GM23338 (cell line): ENCODE results near the gene MPEG1. TPM values are rescaled to one million over a fixed set of nuclear protein-coding genes. Genes with fewer than 3 reads are reported as not detected.

Experiments
- ATAC-seq: fragments of 200-7000 bp; cut with Tn5 transposase; 3 replicates; pipeline ENCODE4 v1.9.1; 2020
- DNase-seq: peaks from one replicate; pipeline ENCODE4 v3.0.0-alpha.2; 2015; ENCODE audit warnings: low spot score
- H2AFZ ChIP-seq: fragments of 200-600 bp; sonication (generic); 2 replicates; pipeline ENCODE4 v1.8.0; 2016; ENCODE audit warnings: antibody characterized with exemption, mild to moderate bottlenecking, moderate library complexity
- H3F3A ChIP-seq: fragments of 200-600 bp; sonication (generic); replicated peaks from 2 replicates; pipeline ENCODE4 v1.8.0; 2017; ENCODE audit warnings: antibody characterized with exemption, mixed run types, low read depth
- H3K27ac ChIP-seq: fragments of 200-600 bp; sonication (generic); 2 replicates; pipeline ENCODE4 v1.6.1; 2016; ENCODE audit warnings: low read depth
- H3K27me3 ChIP-seq: fragments of 200-600 bp; sonication (generic); 2 replicates; pipeline ENCODE4 v1.8.0; 2016; ENCODE audit warnings: mild to moderate bottlenecking, mixed run types, moderate library complexity; ENCODE audit not compliant: insufficient read depth
- H3K36me3 ChIP-seq: fragments of 200-600 bp; sonication (generic); 2 replicates; pipeline ENCODE4 v1.8.0; 2016; ENCODE audit warnings: mild to moderate bottlenecking; ENCODE audit not compliant: insufficient read depth
- H3K4me1 ChIP-seq: fragments of 200-600 bp; sonication (generic); 2 replicates; pipeline ENCODE4 v1.8.0; 2016; ENCODE audit warnings: mild to moderate bottlenecking, moderate library complexity; ENCODE audit not compliant: insufficient read depth
- H3K4me2 ChIP-seq: fragments of 200-600 bp; sonication (generic); 2 replicates; pipeline ENCODE4 v1.7.1; 2017; ENCODE audit warnings: mixed run types
- H3K4me3 ChIP-seq: fragments of 200-600 bp; sonication (generic); 2 replicates; pipeline ENCODE4 v1.6.1; 2016; ENCODE audit warnings: mixed run types
- H3K79me2 ChIP-seq: fragments of 200-600 bp; sonication (generic); replicated peaks from 2 replicates; pipeline ENCODE4 v1.8.0; 2017; ENCODE audit warnings: mild to moderate bottlenecking; ENCODE audit not compliant: insufficient read depth
- H3K9me2 ChIP-seq: fragments of 200-600 bp; sonication (generic); 2 replicates; pipeline ENCODE4 v1.8.0; 2017; ENCODE audit not compliant: insufficient read depth
- H4K20me1 ChIP-seq: fragments of 200-600 bp; sonication (generic); replicated peaks from 2 replicates; pipeline ENCODE4 v1.8.0; 2017; ENCODE audit warnings: mild to moderate bottlenecking; ENCODE audit not compliant: insufficient read depth
- H3K27ac Mint-ChIP-seq: 2 replicates; pipeline ENCODE4 v1.8.0; 2020; ENCODE audit warnings: inconsistent platforms, mild to moderate bottlenecking, moderate library complexity, mixed read lengths
- H3K27me3 Mint-ChIP-seq: 3 replicates; pipeline ENCODE4 v1.8.0; 2022; ENCODE audit warnings: low read depth, mild to moderate bottlenecking, moderate library complexity, mixed read lengths, inconsistent platforms; ENCODE audit not compliant: insufficient read depth, poor library complexity
- H3K36me3 Mint-ChIP-seq: 3 replicates; pipeline ENCODE4 v1.8.0; 2021; ENCODE audit warnings: low read depth, mild to moderate bottlenecking, inconsistent platforms, moderate library complexity, mixed read lengths
- H3K4me1 Mint-ChIP-seq: 3 replicates; pipeline ENCODE4 v1.8.0; 2020; ENCODE audit warnings: mild to moderate bottlenecking, inconsistent platforms, mixed read lengths
- H3K4me3 Mint-ChIP-seq: 3 replicates; pipeline ENCODE4 v1.8.0; 2021; ENCODE audit warnings: moderate library complexity, mild to moderate bottlenecking, inconsistent platforms, mixed read lengths
- H3K9me3 Mint-ChIP-seq: 3 replicates; pipeline ENCODE4 v1.8.0; 2020; ENCODE audit warnings: moderate library complexity, mild to moderate bottlenecking, inconsistent platforms, mixed read lengths
- CREB1 ChIP-seq: fragments of 250-450 bp; sonication (Bioruptor Pico); IDR thresholded peaks from 2 replicates; pipeline ENCODE4 v1.5.0; 2020; ENCODE audit warnings: low read depth, mild to moderate bottlenecking, moderate library complexity
- EZH2 ChIP-seq: fragments of 200-600 bp; sonication (generic); IDR thresholded peaks from one replicate; pipeline ENCODE4 v1.8.0; 2017; ENCODE audit warnings: antibody characterized with exemption, mild to moderate bottlenecking, low read depth; ENCODE audit not compliant: unreplicated experiment
- EZH2phosphoT487 ChIP-seq: fragments of 200-600 bp; sonication (generic); IDR thresholded peaks from one replicate; pipeline ENCODE4 v1.8.1; 2018; ENCODE audit warnings: antibody characterized with exemption; ENCODE audit not compliant: unreplicated experiment
- JUNB ChIP-seq: IDR thresholded peaks from one replicate; pipeline ENCODE4 v1.6.1; 2016; ENCODE audit warnings: antibody characterized with exemption; ENCODE audit not compliant: unreplicated experiment
- NANOG ChIP-seq: IDR thresholded peaks from 2 replicates; pipeline ENCODE4 v1.6.1; 2016; ENCODE audit warnings: antibody characterized with exemption, borderline replicate concordance
- STAT1 ChIP-seq: IDR thresholded peaks from one replicate; pipeline ENCODE4 v1.6.1; 2016; ENCODE audit warnings: antibody characterized with exemption; ENCODE audit not compliant: unreplicated experiment
- ZNF114 ChIP-seq: fragments of 250-450 bp; sonication (Bioruptor Pico); IDR thresholded peaks from 2 replicates; pipeline ENCODE4 v1.5.0; 2020; ENCODE audit warnings: mild to moderate bottlenecking, moderate library complexity
- ZNF331 ChIP-seq: fragments of 250-450 bp; sonication (Bioruptor Pico); IDR thresholded peaks from 2 replicates; pipeline ENCODE4 v1.5.0; 2020; ENCODE audit warnings: low read depth, mild to moderate bottlenecking, moderate library complexity
- polyA plus RNA-seq: library from polyadenylated mRNA; unstranded; fragments of >200 nt; fragmentation: Nextera tagmentation; extraction: Ambion mirVana; gene quantifications from 2 replicates; pipeline ENCODE4 v1.2.1, GENCODE V29; 2016
- total RNA-seq: library from RNA; depleted of rRNA; stranded (reverse); fragments of >200 nt; shearing (Covaris generic); gene quantifications from 2 replicates; pipeline ENCODE4 v1.2.3, GENCODE V29; 2014
- TF ChIP-seq, protein P1 (sequence below): IDR thresholded peaks from one replicate; pipeline ENCODE4 v1.6.1; 2018; ENCODE audit warnings: antibody characterized with exemption; ENCODE audit not compliant: unreplicated experiment
- TF ChIP-seq, protein P2 (sequence below): fragments of 250-450 bp; sonication (Bioruptor Pico); IDR thresholded peaks from 2 replicates; pipeline ENCODE4 v1.5.0; 2020; ENCODE audit warnings: mild to moderate bottlenecking, moderate library complexity
- TF ChIP-seq, protein P3 (sequence below), 2 experiments: fragments of 200-600 bp in 1 of 2; sonication (generic) in 1 of 2; conservative IDR thresholded peaks; 2 replicates each; pipeline versions ENCODE4 v1.5.1 to v1.6.1; 2016 to 2017; ENCODE audit warnings: antibody characterized with exemption in 2 of 2, low read depth in 2 of 2, mild to moderate bottlenecking in 2 of 2, moderate library complexity in 1 of 2

The MPEG1 gene
- total and polyA plus RNA-seq, 2 experiments from 2014 or later: not detected

DNA sequence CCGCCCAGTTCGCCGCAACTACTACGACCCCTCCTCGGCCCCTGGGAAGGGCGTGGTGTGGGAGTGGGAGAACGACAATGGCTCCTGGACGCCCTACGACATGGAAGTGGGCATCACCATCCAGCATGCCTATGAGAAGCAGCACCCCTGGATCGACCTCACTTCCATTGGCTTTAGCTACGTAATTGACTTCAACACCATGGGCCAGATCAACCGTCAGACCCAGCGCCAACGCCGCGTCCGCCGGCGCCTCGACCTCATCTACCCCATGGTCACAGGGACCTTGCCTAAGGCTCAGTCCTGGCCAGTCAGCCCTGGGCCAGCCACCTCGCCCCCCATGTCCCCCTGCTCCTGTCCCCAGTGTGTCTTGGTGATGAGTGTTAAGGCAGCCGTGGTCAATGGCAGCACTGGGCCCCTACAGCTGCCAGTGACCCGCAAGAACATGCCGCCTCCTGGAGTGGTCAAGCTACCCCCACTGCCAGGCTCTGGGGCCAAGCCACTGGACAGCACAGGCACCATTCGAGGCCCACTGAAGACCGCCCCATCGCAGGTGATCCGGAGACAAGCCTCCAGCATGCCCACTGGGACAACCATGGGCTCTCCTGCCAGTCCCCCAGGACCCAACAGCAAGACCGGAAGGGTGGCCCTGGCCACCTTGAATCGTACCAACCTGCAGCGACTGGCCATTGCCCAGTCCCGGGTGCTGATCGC lies 30.8 kb downstream of the MPEG1 start:
- peaks cover 66% of the 10 kb centered on the region for H3K36me3 Mint-ChIP-seq
- Histone ChIP-seq H3K27me3 (no peaks in the 10 kb centered on the region), H2AFZ (no peak overlapping the region), H3K4me2 (no peak overlapping the region), H4K20me1 (no peaks in the 10 kb centered on the region; the same call in none of the 2 replicates), H3K27ac (no peak overlapping the region), H3K9me2 (peaks cover 5% of the 10 kb centered on the region; the same call in 1 of the 2 replicates), H3K4me3 (no peak overlapping the region), H3K4me1 (no peaks in the 10 kb centered on the region), H3K79me2 (peaks cover 17% of the 10 kb centered on the region), H3F3A (no peaks in the 10 kb centered on the region), H3K36me3 (no peaks in the 10 kb centered on the region; the same call in 1 of the 2 replicates)
- no peak overlapping the region for H3K4me3 Mint-ChIP-seq
- H3K4me1 Mint-ChIP-seq: peaks cover 24% of the 10 kb centered on the region
- H3K9me3 Mint-ChIP-seq: peaks cover 30% of the 10 kb centered on the region
- H3K27me3 Mint-ChIP-seq: peaks cover 4% of the 10 kb centered on the region
- no peak overlapping the region for H3K27ac Mint-ChIP-seq
- DNase-seq (no peak), ATAC-seq (no peak)
- no peak for TF ChIP-seq JUNB
- TF ChIP-seq, protein P1, sequence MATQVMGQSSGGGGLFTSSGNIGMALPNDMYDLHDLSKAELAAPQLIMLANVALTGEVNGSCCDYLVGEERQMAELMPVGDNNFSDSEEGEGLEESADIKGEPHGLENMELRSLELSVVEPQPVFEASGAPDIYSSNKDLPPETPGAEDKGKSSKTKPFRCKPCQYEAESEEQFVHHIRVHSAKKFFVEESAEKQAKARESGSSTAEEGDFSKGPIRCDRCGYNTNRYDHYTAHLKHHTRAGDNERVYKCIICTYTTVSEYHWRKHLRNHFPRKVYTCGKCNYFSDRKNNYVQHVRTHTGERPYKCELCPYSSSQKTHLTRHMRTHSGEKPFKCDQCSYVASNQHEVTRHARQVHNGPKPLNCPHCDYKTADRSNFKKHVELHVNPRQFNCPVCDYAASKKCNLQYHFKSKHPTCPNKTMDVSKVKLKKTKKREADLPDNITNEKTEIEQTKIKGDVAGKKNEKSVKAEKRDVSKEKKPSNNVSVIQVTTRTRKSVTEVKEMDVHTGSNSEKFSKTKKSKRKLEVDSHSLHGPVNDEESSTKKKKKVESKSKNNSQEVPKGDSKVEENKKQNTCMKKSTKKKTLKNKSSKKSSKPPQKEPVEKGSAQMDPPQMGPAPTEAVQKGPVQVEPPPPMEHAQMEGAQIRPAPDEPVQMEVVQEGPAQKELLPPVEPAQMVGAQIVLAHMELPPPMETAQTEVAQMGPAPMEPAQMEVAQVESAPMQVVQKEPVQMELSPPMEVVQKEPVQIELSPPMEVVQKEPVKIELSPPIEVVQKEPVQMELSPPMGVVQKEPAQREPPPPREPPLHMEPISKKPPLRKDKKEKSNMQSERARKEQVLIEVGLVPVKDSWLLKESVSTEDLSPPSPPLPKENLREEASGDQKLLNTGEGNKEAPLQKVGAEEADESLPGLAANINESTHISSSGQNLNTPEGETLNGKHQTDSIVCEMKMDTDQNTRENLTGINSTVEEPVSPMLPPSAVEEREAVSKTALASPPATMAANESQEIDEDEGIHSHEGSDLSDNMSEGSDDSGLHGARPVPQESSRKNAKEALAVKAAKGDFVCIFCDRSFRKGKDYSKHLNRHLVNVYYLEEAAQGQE: no peak
- TF ChIP-seq ZNF114 (CRISPR knock-in tag): no peak
- TF ChIP-seq, protein P2, sequence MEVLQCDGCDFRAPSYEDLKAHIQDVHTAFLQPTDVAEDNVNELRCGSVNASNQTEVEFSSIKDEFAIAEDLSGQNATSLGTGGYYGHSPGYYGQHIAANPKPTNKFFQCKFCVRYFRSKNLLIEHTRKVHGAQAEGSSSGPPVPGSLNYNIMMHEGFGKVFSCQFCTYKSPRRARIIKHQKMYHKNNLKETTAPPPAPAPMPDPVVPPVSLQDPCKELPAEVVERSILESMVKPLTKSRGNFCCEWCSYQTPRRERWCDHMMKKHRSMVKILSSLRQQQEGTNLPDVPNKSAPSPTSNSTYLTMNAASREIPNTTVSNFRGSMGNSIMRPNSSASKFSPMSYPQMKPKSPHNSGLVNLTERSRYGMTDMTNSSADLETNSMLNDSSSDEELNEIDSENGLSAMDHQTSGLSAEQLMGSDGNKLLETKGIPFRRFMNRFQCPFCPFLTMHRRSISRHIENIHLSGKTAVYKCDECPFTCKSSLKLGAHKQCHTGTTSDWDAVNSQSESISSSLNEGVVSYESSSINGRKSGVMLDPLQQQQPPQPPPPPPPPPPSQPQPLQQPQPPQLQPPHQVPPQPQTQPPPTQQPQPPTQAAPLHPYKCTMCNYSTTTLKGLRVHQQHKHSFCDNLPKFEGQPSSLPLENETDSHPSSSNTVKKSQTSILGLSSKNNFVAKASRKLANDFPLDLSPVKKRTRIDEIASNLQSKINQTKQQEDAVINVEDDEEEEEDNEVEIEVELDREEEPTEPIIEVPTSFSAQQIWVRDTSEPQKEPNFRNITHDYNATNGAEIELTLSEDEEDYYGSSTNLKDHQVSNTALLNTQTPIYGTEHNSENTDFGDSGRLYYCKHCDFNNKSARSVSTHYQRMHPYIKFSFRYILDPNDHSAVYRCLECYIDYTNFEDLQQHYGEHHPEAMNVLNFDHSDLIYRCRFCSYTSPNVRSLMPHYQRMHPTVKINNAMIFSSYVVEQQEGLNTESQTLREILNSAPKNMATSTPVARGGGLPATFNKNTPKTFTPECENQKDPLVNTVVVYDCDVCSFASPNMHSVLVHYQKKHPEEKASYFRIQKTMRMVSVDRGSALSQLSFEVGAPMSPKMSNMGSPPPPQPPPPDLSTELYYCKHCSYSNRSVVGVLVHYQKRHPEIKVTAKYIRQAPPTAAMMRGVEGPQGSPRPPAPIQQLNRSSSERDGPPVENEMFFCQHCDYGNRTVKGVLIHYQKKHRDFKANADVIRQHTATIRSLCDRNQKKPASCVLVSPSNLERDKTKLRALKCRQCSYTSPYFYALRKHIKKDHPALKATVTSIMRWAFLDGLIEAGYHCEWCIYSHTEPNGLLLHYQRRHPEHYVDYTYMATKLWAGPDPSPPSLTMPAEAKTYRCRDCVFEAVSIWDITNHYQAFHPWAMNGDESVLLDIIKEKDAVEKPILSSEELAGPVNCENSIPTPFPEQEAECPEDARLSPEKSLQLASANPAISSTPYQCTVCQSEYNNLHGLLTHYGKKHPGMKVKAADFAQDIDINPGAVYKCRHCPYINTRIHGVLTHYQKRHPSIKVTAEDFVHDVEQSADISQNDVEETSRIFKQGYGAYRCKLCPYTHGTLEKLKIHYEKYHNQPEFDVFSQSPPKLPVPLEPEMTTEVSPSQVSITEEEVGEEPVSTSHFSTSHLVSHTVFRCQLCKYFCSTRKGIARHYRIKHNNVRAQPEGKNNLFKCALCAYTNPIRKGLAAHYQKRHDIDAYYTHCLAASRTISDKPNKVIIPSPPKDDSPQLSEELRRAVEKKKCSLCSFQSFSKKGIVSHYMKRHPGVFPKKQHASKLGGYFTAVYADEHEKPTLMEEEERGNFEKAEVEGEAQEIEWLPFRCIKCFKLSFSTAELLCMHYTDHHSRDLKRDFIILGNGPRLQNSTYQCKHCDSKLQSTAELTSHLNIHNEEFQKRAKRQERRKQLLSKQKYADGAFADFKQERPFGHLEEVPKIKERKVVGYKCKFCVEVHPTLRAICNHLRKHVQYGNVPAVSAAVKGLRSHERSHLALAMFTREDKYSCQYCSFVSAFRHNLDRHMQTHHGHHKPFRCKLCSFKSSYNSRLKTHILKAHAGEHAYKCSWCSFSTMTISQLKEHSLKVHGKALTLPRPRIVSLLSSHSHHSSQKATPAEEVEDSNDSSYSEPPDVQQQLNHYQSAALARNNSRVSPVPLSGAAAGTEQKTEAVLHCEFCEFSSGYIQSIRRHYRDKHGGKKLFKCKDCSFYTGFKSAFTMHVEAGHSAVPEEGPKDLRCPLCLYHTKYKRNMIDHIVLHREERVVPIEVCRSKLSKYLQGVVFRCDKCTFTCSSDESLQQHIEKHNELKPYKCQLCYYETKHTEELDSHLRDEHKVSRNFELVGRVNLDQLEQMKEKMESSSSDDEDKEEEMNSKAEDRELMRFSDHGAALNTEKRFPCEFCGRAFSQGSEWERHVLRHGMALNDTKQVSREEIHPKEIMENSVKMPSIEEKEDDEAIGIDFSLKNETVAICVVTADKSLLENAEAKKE (CRISPR knock-in tag): no peak
- TF ChIP-seq EZH2: no peak
- TF ChIP-seq ZNF331: no peak
- no peak for TF ChIP-seq STAT1
- no peak for TF ChIP-seq NANOG
- TF ChIP-seq EZH2phosphoT487: no peak
- TF ChIP-seq, protein P3, sequence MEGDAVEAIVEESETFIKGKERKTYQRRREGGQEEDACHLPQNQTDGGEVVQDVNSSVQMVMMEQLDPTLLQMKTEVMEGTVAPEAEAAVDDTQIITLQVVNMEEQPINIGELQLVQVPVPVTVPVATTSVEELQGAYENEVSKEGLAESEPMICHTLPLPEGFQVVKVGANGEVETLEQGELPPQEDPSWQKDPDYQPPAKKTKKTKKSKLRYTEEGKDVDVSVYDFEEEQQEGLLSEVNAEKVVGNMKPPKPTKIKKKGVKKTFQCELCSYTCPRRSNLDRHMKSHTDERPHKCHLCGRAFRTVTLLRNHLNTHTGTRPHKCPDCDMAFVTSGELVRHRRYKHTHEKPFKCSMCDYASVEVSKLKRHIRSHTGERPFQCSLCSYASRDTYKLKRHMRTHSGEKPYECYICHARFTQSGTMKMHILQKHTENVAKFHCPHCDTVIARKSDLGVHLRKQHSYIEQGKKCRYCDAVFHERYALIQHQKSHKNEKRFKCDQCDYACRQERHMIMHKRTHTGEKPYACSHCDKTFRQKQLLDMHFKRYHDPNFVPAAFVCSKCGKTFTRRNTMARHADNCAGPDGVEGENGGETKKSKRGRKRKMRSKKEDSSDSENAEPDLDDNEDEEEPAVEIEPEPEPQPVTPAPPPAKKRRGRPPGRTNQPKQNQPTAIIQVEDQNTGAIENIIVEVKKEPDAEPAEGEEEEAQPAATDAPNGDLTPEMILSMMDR (conservative IDR thresholded peaks at IDR 0.05; ENCODE audit: low read depth in 2 of 2): no peak
- no peak for TF ChIP-seq CREB1 (CRISPR knock-in tag)
